NB4 (cell line): Measurements from ENCODE around the gene SPANXA2.

ENCODE experiments used
- CTCF ChIP-seq: IDR thresholded peaks from one replicate; pipeline ENCODE4 v1.5.1; 2012; ENCODE audit warnings: low read depth, low read length
- MYC ChIP-seq: IDR thresholded peaks from 2 replicates; pipeline ENCODE4 v1.6.1; 2011; ENCODE audit warnings: low read depth, low read length
- POLR2A ChIP-seq: IDR thresholded peaks from 2 replicates; pipeline ENCODE4 v1.6.1; 2011; ENCODE audit warnings: mild to moderate bottlenecking; ENCODE audit not compliant: insufficient read length; ENCODE audit errors: extremely low read depth

DNA sequence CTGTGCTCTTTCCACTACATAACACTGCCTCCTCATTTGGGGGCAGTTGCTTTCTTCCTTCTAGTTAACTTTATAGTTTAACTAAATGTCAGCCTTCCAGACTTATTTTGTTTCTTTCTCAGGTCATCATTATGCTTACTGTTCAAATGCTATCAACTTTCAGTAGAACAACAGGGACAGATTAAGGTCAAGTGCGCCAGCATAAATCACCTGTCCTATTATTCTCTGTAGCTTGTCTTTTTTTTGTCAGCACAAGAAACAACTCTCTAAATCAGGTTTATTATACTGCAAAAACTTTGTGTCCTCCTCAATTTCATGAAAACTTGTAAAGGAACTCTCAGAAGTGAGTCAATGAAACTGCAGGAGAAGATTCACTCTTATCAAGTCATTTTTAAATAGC lies 19.6 kb downstream of the SPANXA2 start:
- TF ChIP-seq POLR2A: no peak
- TF ChIP-seq CTCF: no peak
- no peak for TF ChIP-seq MYC
